A673 (cell line): ENCODE measurements around the gene ZNF135.

ENCODE experiments used
- CTCF ChIP-seq: fragments of 300-800, 200-600 bp; sonication (generic); conservative IDR thresholded peaks from 2 replicates; pipeline ENCODE4 v1.5.1; 2017; ENCODE audit warnings: low read depth, mild to moderate bottlenecking, antibody characterized with exemption, low read length, moderate library complexity, mixed read lengths
- EZH2 ChIP-seq: fragments of 200-600 bp; sonication (generic); IDR thresholded peaks from 2 replicates; pipeline ENCODE4 v1.6.1; 2017; ENCODE audit warnings: borderline replicate concordance, low read depth, mild to moderate bottlenecking, mixed read lengths, antibody characterized with exemption, low read length; ENCODE audit not compliant: poor library complexity, severe bottlenecking

GRCh38 chr19:58040751-58041525, 18.1 kb upstream of the ZNF135 start:
- TF ChIP-seq CTCF (no peak), EZH2 (no peak)
